Esophagus muscularis mucosa (tissue), 3 donors: ENCODE data around the gene ATP6V1B1.

Experiments
- EP300 ChIP-seq: sonication (generic); formaldehyde crosslinking; IDR thresholded peaks from one replicate; pipeline ENCODE4 v1.6.1; 2017; ENCODE audit warnings: antibody characterized with exemption
- TF ChIP-seq, protein P1 (sequence below), 3 experiments: fragments of 200-600 bp in 2 of 3; fragments of 450-650 bp in 1 of 3; sonication (generic) in 2 of 3; IDR thresholded peaks; one replicate each; pipeline ENCODE4 v1.5.1; 2017 to 2019; ENCODE audit warnings: antibody characterized with exemption in 3 of 3, mild to moderate bottlenecking in 2 of 3, moderate library complexity in 1 of 3

DNA sequence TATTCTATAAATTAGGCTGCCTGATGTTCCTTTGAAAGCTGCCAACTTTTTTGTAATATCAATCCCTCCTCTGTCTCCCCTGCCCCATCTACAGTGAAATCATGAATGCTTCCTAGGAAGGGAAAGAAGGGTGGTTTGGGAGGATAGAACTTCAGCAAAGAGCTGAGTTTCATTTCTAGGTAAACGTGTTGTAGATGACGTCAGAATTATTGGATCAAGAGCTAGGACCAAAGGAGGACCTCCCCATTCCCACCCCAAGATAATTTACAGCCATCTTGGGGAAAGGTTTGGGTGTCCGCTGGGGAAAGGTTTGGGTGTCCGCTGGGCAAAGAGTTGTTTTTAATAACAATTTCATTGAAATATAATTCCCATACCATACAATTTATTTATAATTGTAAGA lies 31.5 kb downstream of the ATP6V1B1 start:
- TF ChIP-seq, protein P1, sequence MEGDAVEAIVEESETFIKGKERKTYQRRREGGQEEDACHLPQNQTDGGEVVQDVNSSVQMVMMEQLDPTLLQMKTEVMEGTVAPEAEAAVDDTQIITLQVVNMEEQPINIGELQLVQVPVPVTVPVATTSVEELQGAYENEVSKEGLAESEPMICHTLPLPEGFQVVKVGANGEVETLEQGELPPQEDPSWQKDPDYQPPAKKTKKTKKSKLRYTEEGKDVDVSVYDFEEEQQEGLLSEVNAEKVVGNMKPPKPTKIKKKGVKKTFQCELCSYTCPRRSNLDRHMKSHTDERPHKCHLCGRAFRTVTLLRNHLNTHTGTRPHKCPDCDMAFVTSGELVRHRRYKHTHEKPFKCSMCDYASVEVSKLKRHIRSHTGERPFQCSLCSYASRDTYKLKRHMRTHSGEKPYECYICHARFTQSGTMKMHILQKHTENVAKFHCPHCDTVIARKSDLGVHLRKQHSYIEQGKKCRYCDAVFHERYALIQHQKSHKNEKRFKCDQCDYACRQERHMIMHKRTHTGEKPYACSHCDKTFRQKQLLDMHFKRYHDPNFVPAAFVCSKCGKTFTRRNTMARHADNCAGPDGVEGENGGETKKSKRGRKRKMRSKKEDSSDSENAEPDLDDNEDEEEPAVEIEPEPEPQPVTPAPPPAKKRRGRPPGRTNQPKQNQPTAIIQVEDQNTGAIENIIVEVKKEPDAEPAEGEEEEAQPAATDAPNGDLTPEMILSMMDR (IDR thresholded peaks at IDR 0.05) = no peak
- no peak for TF ChIP-seq EP300
